PC-9 (cell line): ENCODE data around the gene RBM18. TPM values are rescaled to one million over a fixed set of nuclear protein-coding genes. Genes with fewer than 3 reads are reported as not detected.

Experiments
- BruUV-seq: library from RNA; stranded (reverse); fragments of 400-500 nt; replicated peaks from 2 replicates; lab custom pipeline; 2021; lab: Mats Ljungman, UMichigan
- CTCF ChIA-PET: fragments of 300-600 bp; sonication (Branson Sonifier 250); formaldehyde crosslinking; loops from one replicate; lab custom pipeline; 2022; ENCODE audit warnings: antibody characterized with exemption; lab: Charles Lee
- POLR2A ChIA-PET: fragments of 300-600 bp; sonication (Branson Sonifier 250); formaldehyde crosslinking; loops from one replicate; lab custom pipeline; 2022; ENCODE audit warnings: antibody characterized with exemption; ENCODE audit not compliant: unreplicated experiment; lab: Charles Lee
- DNase-seq, 2 experiments: peaks; one replicate each; pipeline versions ENCODE4 v3.0.0 to v3.0.0-alpha.2; 2015 to 2022; ENCODE audit warnings: mixed read lengths in 1 of 2
- H2AFZ ChIP-seq: fragments of 200-600 bp; sonication (generic); 2 replicates; pipeline ENCODE4 v1.8.1; 2017; ENCODE audit warnings: antibody characterized with exemption
- H3F3A ChIP-seq: fragments of 200-600 bp; sonication (generic); 2 replicates; pipeline ENCODE4 v1.8.1; 2017; ENCODE audit warnings: antibody characterized with exemption, mild to moderate bottlenecking, low read depth; ENCODE audit not compliant: insufficient read depth
- H3K27ac ChIP-seq: fragments of 200-600 bp; sonication (generic); 2 replicates; pipeline ENCODE4 v1.6.1; 2016; ENCODE audit warnings: mixed run types
- H3K27me3 ChIP-seq: fragments of 200-600 bp; sonication (generic); 2 replicates; pipeline ENCODE4 v1.6.1; 2016; ENCODE audit warnings: low read depth, mixed run types; ENCODE audit not compliant: insufficient read depth
- H3K36me3 ChIP-seq: fragments of 200-600 bp; sonication (generic); 2 replicates; pipeline ENCODE4 v1.6.1; 2016; ENCODE audit warnings: low read depth, mixed run types
- H3K4me1 ChIP-seq: fragments of 200-600 bp; sonication (generic); replicated peaks from 2 replicates; pipeline ENCODE4 v1.6.1; 2016; ENCODE audit warnings: mixed run types; ENCODE audit not compliant: insufficient read depth
- H3K4me2 ChIP-seq: fragments of 200-600 bp; sonication (generic); 2 replicates; pipeline ENCODE4 v1.6.1; 2017; ENCODE audit warnings: mixed run types
- H3K4me3 ChIP-seq: fragments of 200-600 bp; sonication (generic); 2 replicates; pipeline ENCODE4 v1.6.1; 2016; ENCODE audit warnings: mixed run types
- H3K79me2 ChIP-seq: fragments of 200-600 bp; sonication (generic); 2 replicates; pipeline ENCODE4 v1.6.1; 2017; ENCODE audit warnings: low read depth, mixed run types
- H3K9me2 ChIP-seq: fragments of 200-600 bp; sonication (generic); 2 replicates; pipeline ENCODE4 v1.8.1; 2017; ENCODE audit warnings: mild to moderate bottlenecking; ENCODE audit not compliant: insufficient read depth
- H3K9me3 ChIP-seq: fragments of 200-600 bp; sonication (generic); 2 replicates; pipeline ENCODE4 v1.8.1; 2016; ENCODE audit warnings: low read depth; ENCODE audit not compliant: insufficient read depth
- H4K20me1 ChIP-seq: fragments of 200-600 bp; sonication (generic); 2 replicates; pipeline ENCODE4 v1.8.1; 2017; ENCODE audit not compliant: insufficient read depth
- EZH2 ChIP-seq: fragments of 200-600 bp; sonication (generic); IDR thresholded peaks from 2 replicates; pipeline ENCODE4 v1.8.0; 2017; ENCODE audit warnings: antibody characterized with exemption, low read depth
- intact Hi-C: fragments of 100-400 bp; cut with micrococcal nuclease; formaldehyde crosslinking; loops from one replicate; pipeline ENCODE4 v1.10.0; 2022; ENCODE audit not compliant: unreplicated experiment
- total RNA-seq: library from RNA; stranded (reverse); gene quantifications from 2 replicates; pipeline ENCODE4 v1.2.3, GENCODE V29; 2021
- TF ChIP-seq, protein P1 (sequence below): fragments of 200-600 bp; sonication (generic); conservative IDR thresholded peaks from 2 replicates; pipeline ENCODE4 v1.6.1; 2017; ENCODE audit warnings: mixed run types, antibody characterized with exemption, mild to moderate bottlenecking, moderate library complexity

The RBM18 gene
- total RNA-seq, 1 experiment from 2014 or later = 15.1 TPM

DNA sequence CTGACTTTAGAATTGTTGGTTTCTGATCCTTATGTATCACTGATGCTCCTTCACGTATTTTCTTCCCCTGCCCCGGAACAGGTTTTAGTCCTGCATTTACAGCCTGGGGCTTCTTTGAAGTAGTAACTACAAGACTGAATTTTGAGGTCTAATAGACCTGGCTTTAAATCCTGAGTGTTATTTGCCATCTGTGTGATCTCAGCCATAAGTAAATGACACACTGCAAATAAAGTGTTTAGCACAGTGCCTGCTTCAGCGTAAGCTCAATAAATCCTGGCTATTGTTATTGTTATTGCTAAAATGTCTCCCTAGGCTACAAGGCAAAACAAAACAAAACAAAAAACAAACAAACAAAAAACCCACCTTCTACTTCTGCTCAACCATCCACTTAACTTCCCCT, 20.3 kb downstream of the RBM18 start:
- Histone ChIP-seq H2AFZ (no peak overlapping the region), H3K27me3 (no peaks in the 10 kb centered on the region), H3K4me2 (no peak overlapping the region), H3F3A (no peaks in the 10 kb centered on the region), H3K79me2 (no peaks in the 10 kb centered on the region), H3K4me3 (no peak overlapping the region), H3K9me2 (no peaks in the 10 kb centered on the region), H3K9me3 (no peaks in the 10 kb centered on the region), H4K20me1 (0 out of 2 replicates have a peak, but pooled peaks cover 3% of the 10 kb centered on the region), H3K27ac (no peak overlapping the region), H3K36me3 (peaks cover 2% of the 10 kb centered on the region; the same call in 1 of the 2 replicates), H3K4me1 (no peaks in the 10 kb centered on the region)
- BruUV-seq = no TSS peak
- TF ChIP-seq, protein P1, sequence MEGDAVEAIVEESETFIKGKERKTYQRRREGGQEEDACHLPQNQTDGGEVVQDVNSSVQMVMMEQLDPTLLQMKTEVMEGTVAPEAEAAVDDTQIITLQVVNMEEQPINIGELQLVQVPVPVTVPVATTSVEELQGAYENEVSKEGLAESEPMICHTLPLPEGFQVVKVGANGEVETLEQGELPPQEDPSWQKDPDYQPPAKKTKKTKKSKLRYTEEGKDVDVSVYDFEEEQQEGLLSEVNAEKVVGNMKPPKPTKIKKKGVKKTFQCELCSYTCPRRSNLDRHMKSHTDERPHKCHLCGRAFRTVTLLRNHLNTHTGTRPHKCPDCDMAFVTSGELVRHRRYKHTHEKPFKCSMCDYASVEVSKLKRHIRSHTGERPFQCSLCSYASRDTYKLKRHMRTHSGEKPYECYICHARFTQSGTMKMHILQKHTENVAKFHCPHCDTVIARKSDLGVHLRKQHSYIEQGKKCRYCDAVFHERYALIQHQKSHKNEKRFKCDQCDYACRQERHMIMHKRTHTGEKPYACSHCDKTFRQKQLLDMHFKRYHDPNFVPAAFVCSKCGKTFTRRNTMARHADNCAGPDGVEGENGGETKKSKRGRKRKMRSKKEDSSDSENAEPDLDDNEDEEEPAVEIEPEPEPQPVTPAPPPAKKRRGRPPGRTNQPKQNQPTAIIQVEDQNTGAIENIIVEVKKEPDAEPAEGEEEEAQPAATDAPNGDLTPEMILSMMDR = no peak
- TF ChIP-seq EZH2 = no peak
- DNase-seq = no peak
- POLR2A ChIA-PET = interaction anchor here (0.6 kb wide), 1 partner anchor 1674 kb away, joined by 8 read pairs; no protein-coding TSS in a partner anchor
- intact Hi-C loops = no loop called here
- CTCF ChIA-PET = no interaction called here

DNA sequence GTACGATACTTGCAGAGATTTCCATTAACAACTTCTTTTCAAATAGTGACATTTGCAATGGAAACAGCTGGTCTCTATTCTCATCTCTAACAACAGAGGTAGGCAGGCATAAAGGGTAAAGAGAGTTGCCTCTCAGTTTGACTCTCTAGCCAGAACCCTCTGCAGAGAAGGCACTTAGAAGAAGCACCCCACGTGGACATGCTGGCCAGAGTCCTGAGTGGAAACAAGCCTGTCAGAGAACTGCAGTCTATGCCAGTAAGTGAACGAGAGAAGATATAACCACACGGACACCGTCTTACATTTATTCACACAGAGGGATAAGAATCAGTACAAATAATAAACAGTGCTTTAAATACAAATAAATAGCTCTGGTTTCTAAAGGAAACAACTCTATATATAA, 24.9 kb downstream of the RBM18 start:
- Histone ChIP-seq H3K36me3 (no peaks in the 10 kb centered on the region; the same call in 1 of the 2 replicates), H3F3A (no peaks in the 10 kb centered on the region; the same call in 1 of the 2 replicates), H3K4me2 (no peak overlapping the region), H3K4me1 (no peaks in the 10 kb centered on the region), H4K20me1 (peaks cover 3% of the 10 kb centered on the region; the same call in 1 of the 2 replicates), H3K79me2 (no peaks in the 10 kb centered on the region), H3K27me3 (no peaks in the 10 kb centered on the region), H2AFZ (no peak overlapping the region), H3K9me3 (no peaks in the 10 kb centered on the region), H3K9me2 (no peaks in the 10 kb centered on the region), H3K4me3 (no peak overlapping the region), H3K27ac (no peak overlapping the region)
- ChIA-PET POLR2A (no interaction called here), CTCF (no interaction called here)
- BruUV-seq = no TSS peak
- no peak for DNase-seq
- intact Hi-C loops = no loop called here
- TF ChIP-seq EZH2 = no peak
- TF ChIP-seq, protein P1 = no peak

DNA sequence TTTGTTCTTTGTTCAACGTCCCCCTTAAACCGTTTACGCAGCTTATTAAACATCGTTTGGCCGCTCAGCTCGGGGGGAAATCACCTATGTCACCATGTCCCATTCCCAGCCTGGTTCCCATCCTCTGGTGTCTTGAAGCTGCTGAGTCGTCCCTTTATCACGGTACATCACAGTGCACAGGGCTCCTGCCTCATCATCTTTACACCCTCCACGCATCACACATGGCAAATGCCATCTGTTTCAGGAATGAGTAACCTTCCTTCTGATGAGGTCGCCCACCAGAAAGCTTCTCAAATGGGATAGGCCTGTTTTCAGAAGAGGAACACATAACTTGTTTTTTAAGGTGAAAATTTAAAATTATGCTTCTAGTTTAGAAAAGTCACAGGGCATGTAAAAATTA, 28.0 kb downstream of the RBM18 start:
- Histone ChIP-seq H4K20me1 (no peaks in the 10 kb centered on the region; the same call in 1 of the 2 replicates), H3K9me3 (no peaks in the 10 kb centered on the region), H2AFZ (no peak overlapping the region), H3K27ac (no peak overlapping the region), H3K27me3 (peaks cover 8% of the 10 kb centered on the region; the same call in 1 of the 2 replicates), H3F3A (no peaks in the 10 kb centered on the region; the same call in 1 of the 2 replicates), H3K4me2 (no peak overlapping the region), H3K79me2 (no peaks in the 10 kb centered on the region), H3K9me2 (no peaks in the 10 kb centered on the region), H3K36me3 (no peaks in the 10 kb centered on the region; the same call in 1 of the 2 replicates), H3K4me1 (no peaks in the 10 kb centered on the region), H3K4me3 (no peak overlapping the region)
- no TSS peak for BruUV-seq
- DNase-seq = no peak
- intact Hi-C loops = no loop called here
- CTCF ChIA-PET = no interaction called here
- POLR2A ChIA-PET = no interaction called here
- no peak for TF ChIP-seq EZH2
- TF ChIP-seq, protein P1 = no peak
